ENCODE data around the gene RPA3. TPM values are rescaled to one million over a fixed set of nuclear protein-coding genes. Genes with fewer than 3 reads are reported as not detected.
A peak's percentile ranks its signal among the peaks of the same experiment; 100 is the strongest.

The RPA3 gene
- total RNA-seq, 1 experiment from 2014 or later: 108 TPM

- WGBS (ENCODE audit: extremely low coverage, insufficient read length, low lambda C conversion rate): no CpG with 5 or more reads among the region's 12 CpGs
- Histone ChIP-seq H2BK15ac (ENCODE audit: low read depth, low read length) (no peak overlapping the region), H4K91ac (ENCODE audit: insufficient read length, low read depth, low read length) (no peak overlapping the region), H2BK120ac (ENCODE audit: low read depth, low read length, poor library complexity, severe bottlenecking) (no peak overlapping the region), H3K4ac (ENCODE audit: low read depth, low read length) (no peak overlapping the region), H3K56ac (ENCODE audit: insufficient read length, low read depth, low read length) (no peak overlapping the region), H4K8ac (replicated peaks; ENCODE audit: insufficient read length, low read depth, low read length) (no peak overlapping the region), H2BK5ac (ENCODE audit: insufficient read length, low read length) (no peak overlapping the region), H2AK5ac (ENCODE audit: insufficient read length, low read length) (no peak overlapping the region), H2BK12ac (ENCODE audit: insufficient read length, low read depth, low read length) (no peak overlapping the region), H3T11ph (ENCODE audit: low read length) (no peak overlapping the region), H3K4me2 (ENCODE audit: insufficient read depth, insufficient read length, low read length) (no peak overlapping the region), H3K4me1 (ENCODE audit: insufficient read depth, low read length) (no peaks in the 10 kb centered on the region), H3K23ac (ENCODE audit: insufficient read length, low read depth, low read length) (no peak overlapping the region), H4K5ac (ENCODE audit: insufficient read length, low read depth, low read length) (no peak overlapping the region), H3K9ac (ENCODE audit: extremely low read depth, insufficient read length, low read length) (no peak overlapping the region), H3K9me3 (ENCODE audit: control insufficient read depth, low read depth, low read length) (no peaks in the 10 kb centered on the region), H3K27ac (ENCODE audit: insufficient read length, low read depth, low read length) (no peak overlapping the region), H2AFZ (ENCODE audit: low read length) (no peak overlapping the region), H3K18ac (ENCODE audit: insufficient read length, low read depth, low read length) (no peak overlapping the region), H3K79me2 (ENCODE audit: insufficient read depth, low read length) (no peaks in the 10 kb centered on the region), H3K27me3 (ENCODE audit: insufficient read depth, low read length) (no peaks in the 10 kb centered on the region), H4K20me1 (ENCODE audit: control insufficient read depth, insufficient read depth, insufficient read length) (no peaks in the 10 kb centered on the region), H2BK20ac (ENCODE audit: low read depth, low read length, poor library complexity, severe bottlenecking) (no peak overlapping the region), H3K79me1 (ENCODE audit: insufficient read depth, low read depth, low read length, poor library complexity, severe bottlenecking) (no peaks in the 10 kb centered on the region), H3K23me2 (ENCODE audit: insufficient read length, low read depth, low read length, poor library complexity, severe bottlenecking) (no peaks in the 10 kb centered on the region), H3K14ac (ENCODE audit: insufficient read depth, low read length) (no peak overlapping the region)
- Mint-ChIP-seq H3K4me1 (peaks cover 10 to 24% of the 10 kb centered on the region in 2 experiments), H3K36me3 (ENCODE audit: insufficient read depth in 1 of 3, low read depth in 3 of 3) (no peaks in the 10 kb centered on the region), H3K4me3 (no peak overlapping the region), H3K9me3 (no peaks in the 10 kb centered on the region), H3K27ac (peak overlapping the region in 1 of 3 experiments; percentile 11; a peak in 1 of 7 replicates), H3K27me3 (ENCODE audit: low read depth) (no peaks in the 10 kb centered on the region)
- TF ChIP-seq CTCF (conservative IDR thresholded peaks at IDR 0.05): peak; percentile 37; the same call in 2 of the 3 replicates
- peak; percentile 48 for DNase-seq
Observed at GRCh38 chr7:7742223-7742622, 23.8 kb upstream of the RPA3 start.
